ENCODE results near the gene CYGB.

The CYGB gene

GRCh38 chr17:76500074-76500746, 37.3 kb downstream of the CYGB start:
- H3K4me3 ChIP-seq (replicated peaks; ENCODE audit: low read depth, low read length) = peak overlapping the region; percentile 90
- TF ChIP-seq CTCF (IDR thresholded peaks at IDR 0.05; ENCODE audit: low read depth, low read length, missing control alignments) = no peak
- DNase-seq (ENCODE audit: extremely low read depth, low read depth) = no peak

GRCh38 chr17:76499267-76499667, 38.2 kb downstream of the CYGB start:
- no peak for DNase-seq (ENCODE audit: extremely low read depth, low read depth)
- TF ChIP-seq CTCF (IDR thresholded peaks at IDR 0.05; ENCODE audit: low read depth, low read length, missing control alignments) = no peak
- peak overlapping the region; percentile 90 for H3K4me3 ChIP-seq (replicated peaks; ENCODE audit: low read depth, low read length)

- H3K4me3 ChIP-seq (replicated peaks; ENCODE audit: low read depth, low read length) = peak overlapping the region; percentile 90
- TF ChIP-seq CTCF (IDR thresholded peaks at IDR 0.05; ENCODE audit: low read depth, low read length, missing control alignments) = no peak
- no peak for DNase-seq (ENCODE audit: extremely low read depth, low read depth)
These were observed 38.6 kb downstream of the CYGB start for GRCh38 chr17:76498876-76499251.

- H3K4me3 ChIP-seq (replicated peaks; ENCODE audit: low read depth, low read length) = peak overlapping the region; percentile 27
These were observed 39.3 kb downstream of the CYGB start for GRCh38 chr17:76497979-76498875.

GRCh38 chr17:76497699-76497978, 39.9 kb downstream of the CYGB start:
- no peak for TF ChIP-seq CTCF (IDR thresholded peaks at IDR 0.05; ENCODE audit: low read depth, low read length, missing control alignments)
- no peak for DNase-seq (ENCODE audit: extremely low read depth, low read depth)
- H3K4me3 ChIP-seq (replicated peaks; ENCODE audit: low read depth, low read length) = peak overlapping the region; percentile 27

More at GRCh38 chr17:76497979-76498875, 39.3 kb downstream of the CYGB start:
- DNase-seq (ENCODE audit: extremely low read depth, low read depth) = peak; percentile 48
- no peak for TF ChIP-seq CTCF (IDR thresholded peaks at IDR 0.05; ENCODE audit: low read depth, low read length, missing control alignments)

- TF ChIP-seq CTCF (IDR thresholded peaks at IDR 0.05; ENCODE audit: low read depth, low read length, missing control alignments) = no peak
- H3K4me3 ChIP-seq (replicated peaks; ENCODE audit: low read depth, low read length) = no peak overlapping the region
- no peak for DNase-seq (ENCODE audit: extremely low read depth, low read depth)
These were observed 41.0 kb downstream of the CYGB start for GRCh38 chr17:76496464-76496863.

Data from HFF-Myc (cell line).